ENCODE data around the gene CLEC10A.

The CLEC10A gene

GRCh38 chr17:7112510-7113108 lies 32.6 kb upstream of the CLEC10A start:
- DNase-seq (ENCODE audit: low read depth), result no peak
- no peak overlapping the region for H3K4me3 ChIP-seq (ENCODE audit: low read depth, low read length)
- TF ChIP-seq, protein P1, sequence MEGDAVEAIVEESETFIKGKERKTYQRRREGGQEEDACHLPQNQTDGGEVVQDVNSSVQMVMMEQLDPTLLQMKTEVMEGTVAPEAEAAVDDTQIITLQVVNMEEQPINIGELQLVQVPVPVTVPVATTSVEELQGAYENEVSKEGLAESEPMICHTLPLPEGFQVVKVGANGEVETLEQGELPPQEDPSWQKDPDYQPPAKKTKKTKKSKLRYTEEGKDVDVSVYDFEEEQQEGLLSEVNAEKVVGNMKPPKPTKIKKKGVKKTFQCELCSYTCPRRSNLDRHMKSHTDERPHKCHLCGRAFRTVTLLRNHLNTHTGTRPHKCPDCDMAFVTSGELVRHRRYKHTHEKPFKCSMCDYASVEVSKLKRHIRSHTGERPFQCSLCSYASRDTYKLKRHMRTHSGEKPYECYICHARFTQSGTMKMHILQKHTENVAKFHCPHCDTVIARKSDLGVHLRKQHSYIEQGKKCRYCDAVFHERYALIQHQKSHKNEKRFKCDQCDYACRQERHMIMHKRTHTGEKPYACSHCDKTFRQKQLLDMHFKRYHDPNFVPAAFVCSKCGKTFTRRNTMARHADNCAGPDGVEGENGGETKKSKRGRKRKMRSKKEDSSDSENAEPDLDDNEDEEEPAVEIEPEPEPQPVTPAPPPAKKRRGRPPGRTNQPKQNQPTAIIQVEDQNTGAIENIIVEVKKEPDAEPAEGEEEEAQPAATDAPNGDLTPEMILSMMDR (IDR thresholded peaks at IDR 0.05; ENCODE audit: insufficient read depth, low read depth, low read length, missing control alignments), result no peak

- DNase-seq (ENCODE audit: low read depth), result no peak
These were observed 31.9 kb upstream of the CLEC10A start for GRCh38 chr17:7111784-7112509.

DNA sequence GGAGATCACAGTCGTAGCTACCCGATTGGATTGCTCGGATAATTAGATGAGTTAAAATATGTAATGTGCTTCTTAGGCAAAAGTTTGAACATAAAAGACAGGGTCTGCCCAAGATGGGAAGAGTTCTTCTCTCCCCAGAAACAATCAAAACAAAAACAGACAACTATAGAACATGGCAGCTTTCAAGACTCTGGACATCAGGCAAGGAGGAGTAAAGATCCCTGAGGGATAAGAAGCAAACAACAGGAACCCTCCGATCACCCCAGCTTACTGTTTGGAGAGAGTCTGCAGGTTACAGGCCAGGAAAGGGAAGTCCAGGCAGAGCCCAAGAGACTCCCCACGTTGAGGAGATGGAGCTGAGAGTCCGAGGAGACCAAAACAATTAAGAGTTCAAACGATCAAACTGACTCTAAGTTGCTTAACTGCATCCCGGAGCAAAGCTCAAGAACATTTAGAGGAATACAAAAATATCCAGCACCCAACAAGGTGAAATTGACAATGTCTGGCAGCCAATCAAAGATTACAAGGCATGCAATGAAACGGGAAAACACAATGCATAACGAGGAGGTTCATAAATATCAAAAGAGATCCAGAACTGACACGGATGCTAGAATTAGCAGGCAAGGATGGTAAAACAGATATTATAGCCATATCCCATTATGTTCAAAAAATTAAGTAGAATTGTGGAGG lies 30.7 kb upstream of the CLEC10A start:
- DNase-seq (ENCODE audit: low read depth), result no peak
- TF ChIP-seq, protein P1 (IDR thresholded peaks at IDR 0.05; ENCODE audit: insufficient read depth, low read depth, low read length, missing control alignments), result no peak
- no peak overlapping the region for H3K4me3 ChIP-seq (ENCODE audit: low read depth, low read length)

More at GRCh38 chr17:7111784-7112509, 31.9 kb upstream of the CLEC10A start:
- TF ChIP-seq, protein P1 (IDR thresholded peaks at IDR 0.05; ENCODE audit: insufficient read depth, low read depth, low read length, missing control alignments), result no peak
- H3K4me3 ChIP-seq (ENCODE audit: low read depth, low read length), result no peak overlapping the region

GRCh38 chr17:7109461-7110322 lies 29.6 kb upstream of the CLEC10A start:
- no peak for DNase-seq (ENCODE audit: low read depth)
- no peak overlapping the region for H3K4me3 ChIP-seq (ENCODE audit: low read depth, low read length)
- TF ChIP-seq, protein P1 (IDR thresholded peaks at IDR 0.05; ENCODE audit: insufficient read depth, low read depth, low read length, missing control alignments), result no peak

DNA sequence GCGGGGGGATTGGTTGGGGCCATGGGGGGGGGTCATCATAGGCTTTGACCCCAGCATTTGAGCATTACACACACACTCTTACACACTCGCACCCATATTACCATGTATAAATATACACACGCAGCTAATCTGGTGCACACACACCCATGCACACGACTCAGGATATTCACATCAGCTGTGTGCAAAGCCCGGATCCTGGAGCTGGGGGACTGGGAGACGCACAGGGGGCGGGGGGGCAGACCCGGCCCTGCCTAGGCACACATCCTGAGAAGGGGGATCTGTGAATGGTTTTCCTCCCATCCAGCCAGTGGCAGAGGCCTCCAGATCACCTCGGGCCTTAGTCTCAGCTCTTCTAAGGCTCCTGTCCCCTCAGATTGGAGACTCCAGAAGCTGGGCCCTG lies 28.9 kb upstream of the CLEC10A start:
- TF ChIP-seq, protein P1 (IDR thresholded peaks at IDR 0.05; ENCODE audit: insufficient read depth, low read depth, low read length, missing control alignments), result no peak
- no peak overlapping the region for H3K4me3 ChIP-seq (ENCODE audit: low read depth, low read length)
- no peak for DNase-seq (ENCODE audit: low read depth)

GRCh38 chr17:7108560-7108925 lies 28.5 kb upstream of the CLEC10A start:
- DNase-seq (ENCODE audit: low read depth), result no peak
- H3K4me3 ChIP-seq (ENCODE audit: low read depth, low read length), result no peak overlapping the region
- TF ChIP-seq, protein P1 (IDR thresholded peaks at IDR 0.05; ENCODE audit: insufficient read depth, low read depth, low read length, missing control alignments), result no peak
